Measurements from ENCODE around the gene CHAC1. TPM values are rescaled to one million over a fixed set of nuclear protein-coding genes. Genes with fewer than 3 reads are reported as not detected.

CHAC1 gene
- polyA plus RNA-seq, 2 of the 4 experiments (the other 2 are of a cell fraction) = 4.9 to 22.2 TPM

DNA sequence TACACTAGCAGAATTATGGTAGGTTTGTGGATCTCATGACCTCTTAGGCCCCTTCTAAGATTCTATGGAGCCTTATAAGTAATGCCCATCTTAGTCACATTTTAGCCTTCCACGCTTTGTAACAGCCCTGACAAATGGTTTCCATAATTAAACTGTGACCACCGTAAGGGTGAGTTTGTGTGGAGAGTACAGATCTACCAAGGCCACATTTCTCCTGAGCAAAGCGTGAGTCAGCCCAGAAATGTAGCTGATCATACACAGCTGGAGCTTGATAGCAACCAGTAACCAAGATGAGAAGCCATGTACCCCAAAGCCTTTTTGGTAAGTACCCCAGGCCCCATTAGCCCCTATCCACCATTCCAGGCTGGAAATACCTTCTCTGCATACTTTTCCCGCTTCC, 31.7 kb downstream of the CHAC1 start (continued):
- TF ChIP-seq, protein P1, sequence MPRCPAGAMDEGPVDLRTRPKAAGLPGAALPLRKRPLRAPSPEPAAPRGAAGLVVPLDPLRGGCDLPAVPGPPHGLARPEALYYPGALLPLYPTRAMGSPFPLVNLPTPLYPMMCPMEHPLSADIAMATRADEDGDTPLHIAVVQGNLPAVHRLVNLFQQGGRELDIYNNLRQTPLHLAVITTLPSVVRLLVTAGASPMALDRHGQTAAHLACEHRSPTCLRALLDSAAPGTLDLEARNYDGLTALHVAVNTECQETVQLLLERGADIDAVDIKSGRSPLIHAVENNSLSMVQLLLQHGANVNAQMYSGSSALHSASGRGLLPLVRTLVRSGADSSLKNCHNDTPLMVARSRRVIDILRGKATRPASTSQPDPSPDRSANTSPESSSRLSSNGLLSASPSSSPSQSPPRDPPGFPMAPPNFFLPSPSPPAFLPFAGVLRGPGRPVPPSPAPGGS (IDR thresholded peaks at IDR 0.05) = no peak
- TF ChIP-seq SREBF2 (IDR thresholded peaks at IDR 0.05) (no peak), HOXB5 (CRISPR knock-in tag; IDR thresholded peaks at IDR 0.05) (no peak), EP300 (IDR thresholded peaks at IDR 0.05) (no peak)
- TF ChIP-seq, protein P2, sequence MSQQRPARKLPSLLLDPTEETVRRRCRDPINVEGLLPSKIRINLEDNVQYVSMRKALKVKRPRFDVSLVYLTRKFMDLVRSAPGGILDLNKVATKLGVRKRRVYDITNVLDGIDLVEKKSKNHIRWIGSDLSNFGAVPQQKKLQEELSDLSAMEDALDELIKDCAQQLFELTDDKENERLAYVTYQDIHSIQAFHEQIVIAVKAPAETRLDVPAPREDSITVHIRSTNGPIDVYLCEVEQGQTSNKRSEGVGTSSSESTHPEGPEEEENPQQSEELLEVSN (IDR thresholded peaks at IDR 0.05; ENCODE audit: borderline replicate concordance, low read depth) = no peak

DNA sequence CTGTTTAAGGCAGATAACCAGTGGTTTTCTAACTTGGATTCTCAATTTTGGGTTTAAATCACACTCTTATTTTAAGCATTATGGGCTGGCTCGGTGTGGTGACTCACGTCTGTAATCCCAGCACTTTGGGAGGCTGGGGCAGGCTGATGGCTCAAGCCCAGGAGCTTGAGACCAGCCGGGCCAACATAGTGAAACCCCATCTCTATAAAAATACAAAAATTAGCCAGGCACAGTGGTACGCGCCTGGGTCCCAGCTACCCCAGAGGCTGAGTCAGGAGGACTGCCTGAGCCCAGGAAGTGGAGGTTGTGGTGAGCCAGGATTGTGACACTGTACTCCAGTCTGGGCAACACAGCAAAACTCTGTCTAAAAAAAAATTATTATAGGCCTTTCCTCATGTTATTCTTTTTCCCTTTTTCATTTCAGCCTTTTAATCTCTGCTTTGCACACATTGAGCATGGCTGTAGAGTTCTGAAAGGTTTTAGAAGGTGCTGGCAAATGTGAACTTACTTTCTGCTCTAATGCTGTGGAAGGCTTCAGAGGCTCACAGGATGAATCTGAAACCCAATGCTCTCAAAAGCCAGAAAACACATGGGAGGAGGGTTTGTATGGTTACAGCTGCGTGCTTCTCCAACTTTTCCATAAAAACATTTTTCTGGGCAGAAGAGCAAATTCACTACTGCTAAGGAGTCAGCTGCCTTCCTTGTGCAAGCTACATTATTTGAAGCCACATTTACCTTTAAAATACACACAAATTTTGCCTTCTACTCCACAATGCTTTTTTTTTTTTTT, 32.5 kb downstream of the CHAC1 start:
- H3K4me1 ChIP-seq = no peaks in the 10 kb centered on the region
- ChIA-PET POLR2A (interaction anchor here (0.6 kb wide), 1 partner anchor 11 kb away, joined by 8 read pairs; no protein-coding TSS in a partner anchor), CTCF (interaction anchor here (0.9 to 1.4 kb wide), 2 partner anchors 11 to 44 kb away, joined by 3 to 4 read pairs; no protein-coding TSS in a partner anchor)
- no peak overlapping the region for H3K4me2 ChIP-seq
- no peak overlapping the region for H3K4me3 ChIP-seq
- no peak overlapping the region for H3K27ac ChIP-seq
- no peak for ATAC-seq
- H3K9me3 ChIP-seq = no peaks in the 10 kb centered on the region
- TF ChIP-seq KDM1A (IDR thresholded peaks at IDR 0.05; ENCODE audit: low read depth) (no peak), RARB (CRISPR knock-in tag; IDR thresholded peaks at IDR 0.05) (no peak), HOXB13 (CRISPR knock-in tag; IDR thresholded peaks at IDR 0.05; ENCODE audit: low read depth) (no peak), ZC3H11A (IDR thresholded peaks at IDR 0.05) (no peak), JUNB (IDR thresholded peaks at IDR 0.05) (no peak), GATA3 (IDR thresholded peaks at IDR 0.05; ENCODE audit: borderline replicate concordance) (no peak), CBX8 (IDR thresholded peaks at IDR 0.05) (no peak), HEYL (CRISPR knock-in tag; IDR thresholded peaks at IDR 0.05) (no peak), FOXS1 (CRISPR knock-in tag; IDR thresholded peaks at IDR 0.05) (no peak), ZNF302 (CRISPR knock-in tag; IDR thresholded peaks at IDR 0.05) (no peak), POLR2A (IDR thresholded peaks at IDR 0.05; ENCODE audit: low read length) (no peak), POLR2AphosphoS2 (conservative IDR thresholded peaks at IDR 0.05; ENCODE audit: low read length) (no peak), RFX5 (IDR thresholded peaks at IDR 0.05) (no peak)
- TF ChIP-seq, protein P3, sequence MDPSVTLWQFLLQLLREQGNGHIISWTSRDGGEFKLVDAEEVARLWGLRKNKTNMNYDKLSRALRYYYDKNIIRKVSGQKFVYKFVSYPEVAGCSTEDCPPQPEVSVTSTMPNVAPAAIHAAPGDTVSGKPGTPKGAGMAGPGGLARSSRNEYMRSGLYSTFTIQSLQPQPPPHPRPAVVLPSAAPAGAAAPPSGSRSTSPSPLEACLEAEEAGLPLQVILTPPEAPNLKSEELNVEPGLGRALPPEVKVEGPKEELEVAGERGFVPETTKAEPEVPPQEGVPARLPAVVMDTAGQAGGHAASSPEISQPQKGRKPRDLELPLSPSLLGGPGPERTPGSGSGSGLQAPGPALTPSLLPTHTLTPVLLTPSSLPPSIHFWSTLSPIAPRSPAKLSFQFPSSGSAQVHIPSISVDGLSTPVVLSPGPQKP (IDR thresholded peaks at IDR 0.05; ENCODE audit: low read depth, low read length) = no peak
- TF ChIP-seq, protein P1 (IDR thresholded peaks at IDR 0.05) = no peak
- TF ChIP-seq, protein P4, sequence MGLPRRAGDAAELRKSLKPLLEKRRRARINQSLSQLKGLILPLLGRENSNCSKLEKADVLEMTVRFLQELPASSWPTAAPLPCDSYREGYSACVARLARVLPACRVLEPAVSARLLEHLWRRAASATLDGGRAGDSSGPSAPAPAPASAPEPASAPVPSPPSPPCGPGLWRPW (IDR thresholded peaks at IDR 0.05) = no peak
- TF ChIP-seq, protein P5, sequence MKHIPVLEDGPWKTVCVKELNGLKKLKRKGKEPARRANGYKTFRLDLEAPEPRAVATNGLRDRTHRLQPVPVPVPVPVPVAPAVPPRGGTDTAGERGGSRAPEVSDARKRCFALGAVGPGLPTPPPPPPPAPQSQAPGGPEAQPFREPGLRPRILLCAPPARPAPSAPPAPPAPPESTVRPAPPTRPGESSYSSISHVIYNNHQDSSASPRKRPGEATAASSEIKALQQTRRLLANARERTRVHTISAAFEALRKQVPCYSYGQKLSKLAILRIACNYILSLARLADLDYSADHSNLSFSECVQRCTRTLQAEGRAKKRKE (CRISPR knock-in tag; IDR thresholded peaks at IDR 0.05; ENCODE audit: low read depth) = no peak
- no peak for FAIRE-seq
- DNase-seq (ENCODE audit: low read depth in 1 of 2, low spot score in 1 of 2) = no peak
- WGBS (ENCODE audit: missing lambda C conversion rate) = 88% methylated on average over 6 of the region's 6 CpGs
